CD14-positive monocyte (primary cell): ENCODE results near the gene EVL. TPM values are rescaled to one million over a fixed set of nuclear protein-coding genes. Genes with fewer than 3 reads are reported as not detected.

Source experiments
- DNase-seq, 3 donors: peaks; one replicate each; pipeline ENCODE4 v3.0.0-alpha.2; 2011 to 2022
- H2AFZ ChIP-seq: 2 replicates; pipeline ENCODE4 v1.6.0; 2012; ENCODE audit warnings: mild to moderate bottlenecking, low read depth, low read length, inconsistent platforms; ENCODE audit not compliant: insufficient read depth, poor library complexity, severe bottlenecking
- H3K27ac ChIP-seq, 2 donors: 1 replicate in 1 of 2; 2 replicates in 1 of 2; pipeline ENCODE4 v1.5.1; 2012 to 2013; ENCODE audit warnings: low read length in 2 of 2, control low read depth in 1 of 2, inconsistent platforms in 1 of 2, low read depth in 1 of 2, mild to moderate bottlenecking in 1 of 2
- H3K27me3 ChIP-seq, 2 donors: one replicate each; pipeline versions ENCODE4 v1.6.0 to v1.6.1; 2011 to 2013; ENCODE audit warnings: low read length in 2 of 2; ENCODE audit not compliant: control insufficient read depth in 2 of 2, insufficient read depth in 2 of 2
- H3K36me3 ChIP-seq, 2 donors: replicated peaks in 1 of 2; 1 replicate in 1 of 2; 2 replicates in 1 of 2; pipeline versions ENCODE4 v1.5.1 to v1.6.1; 2012 to 2013; ENCODE audit warnings: low read length in 2 of 2, control low read depth in 1 of 2, inconsistent platforms in 1 of 2, mild to moderate bottlenecking in 1 of 2; ENCODE audit not compliant: insufficient read depth in 2 of 2, control insufficient read depth in 1 of 2
- H3K4me1 ChIP-seq, 2 donors: 1 replicate in 1 of 2; 2 replicates in 1 of 2; pipeline versions ENCODE4 v1.5.1 to v1.6.1; 2012 to 2013; ENCODE audit warnings: low read length in 2 of 2, control low read depth in 1 of 2, inconsistent platforms in 1 of 2, mild to moderate bottlenecking in 1 of 2, moderate library complexity in 1 of 2; ENCODE audit not compliant: insufficient read depth in 2 of 2, control insufficient read depth in 1 of 2
- H3K4me2 ChIP-seq: replicated peaks from 2 replicates; pipeline ENCODE3; 2012; ENCODE audit warnings: low read length, moderate library complexity, mild to moderate bottlenecking; ENCODE audit not compliant: poor library complexity, severe bottlenecking; ENCODE audit errors: extremely low read depth
- H3K4me3 ChIP-seq, 3 experiments: fragments of 200-600 bp in 1 of 3; sonication (generic) in 1 of 3; replicated peaks in 1 of 3; 1 replicate in 2 of 3; 2 replicates in 1 of 3; pipeline ENCODE4 v1.5.1; 2011 to 2013; ENCODE audit warnings: low read length in 3 of 3, mild to moderate bottlenecking in 3 of 3, control low read depth in 2 of 3, low read depth in 2 of 3, inconsistent platforms in 1 of 3, moderate library complexity in 1 of 3
- H3K79me2 ChIP-seq: 2 replicates; pipeline ENCODE4 v1.6.0; 2012; ENCODE audit warnings: mild to moderate bottlenecking, control low read depth, inconsistent platforms, low read length, moderate library complexity; ENCODE audit not compliant: insufficient read depth
- H3K9ac ChIP-seq: 2 replicates; pipeline ENCODE4 v1.6.0; 2017; ENCODE audit warnings: low read length, mild to moderate bottlenecking; ENCODE audit not compliant: insufficient read depth, poor library complexity, severe bottlenecking
- H3K9me3 ChIP-seq, 2 donors: replicated peaks in 1 of 2; 1 replicate in 1 of 2; 2 replicates in 1 of 2; pipeline versions ENCODE4 v1.5.1 to v1.6.1; 2012 to 2013; ENCODE audit warnings: low read length in 2 of 2, control low read depth in 1 of 2; ENCODE audit not compliant: control insufficient read depth in 1 of 2, insufficient read depth in 1 of 2
- H4K20me1 ChIP-seq: 2 replicates; pipeline ENCODE4 v1.6.0; 2012; ENCODE audit warnings: mild to moderate bottlenecking, low read length, control low read depth, moderate library complexity; ENCODE audit not compliant: insufficient read depth
- H3K27ac Mint-ChIP-seq, 7 donors: one replicate each; pipeline ENCODE4 v1.8.0; 2020; ENCODE audit warnings: mild to moderate bottlenecking in 7 of 7, mixed read lengths in 7 of 7, moderate library complexity in 6 of 7, inconsistent platforms in 2 of 7
- H3K27me3 Mint-ChIP-seq, 3 donors: one replicate each; pipeline ENCODE4 v1.8.0; 2021 to 2022; ENCODE audit warnings: low read depth in 3 of 3, mild to moderate bottlenecking in 3 of 3, mixed read lengths in 3 of 3, moderate library complexity in 3 of 3, inconsistent platforms in 1 of 3
- H3K36me3 Mint-ChIP-seq, 2 donors: one replicate each; pipeline ENCODE4 v1.8.0; 2020; ENCODE audit warnings: mixed read lengths in 2 of 2, inconsistent platforms in 1 of 2, mild to moderate bottlenecking in 1 of 2
- H3K4me1 Mint-ChIP-seq: one replicate; pipeline ENCODE4 v1.8.0; 2020; ENCODE audit warnings: mild to moderate bottlenecking, mixed read lengths
- H3K4me3 Mint-ChIP-seq, 2 donors: one replicate each; pipeline ENCODE4 v1.8.0; 2020; ENCODE audit warnings: mild to moderate bottlenecking in 2 of 2, mixed read lengths in 2 of 2, moderate library complexity in 1 of 2
- H3K9me3 Mint-ChIP-seq, 7 donors: one replicate each; pipeline ENCODE4 v1.8.0; 2020 to 2022; ENCODE audit warnings: mixed read lengths in 7 of 7, mild to moderate bottlenecking in 6 of 7, moderate library complexity in 6 of 7, inconsistent platforms in 2 of 7
- CTCF ChIP-seq: fragments of 200-600 bp; IDR thresholded peaks from one replicate; pipeline ENCODE4 v1.8.0; 2022; ENCODE audit warnings: antibody characterized with exemption, mild to moderate bottlenecking
- WGBS: methylation state at CpG from one replicate; pipeline ENCODE4 v1.1.5; 2013; ENCODE audit warnings: missing lambda C conversion rate; ENCODE audit not compliant: insufficient coverage; 5-methylcytosine and 5-hydroxymethylcytosine counted together
- intact Hi-C, 2 donors: fragments of 100-400 bp; cut with micrococcal nuclease; formaldehyde crosslinking; loops; one replicate each; pipeline versions ENCODE4 v1.15.0 to v1.15.1; 2023
- polyA plus RNA-seq, 3 donors: library from polyadenylated mRNA; depleted of rRNA in 1 of 3; unstranded in 2 of 3; stranded (reverse) in 1 of 3; fragments of 300-500 nt in 2 of 3; fragments of >200 nt in 1 of 3; fragmentation: Illumina TruSeq in 2 of 3; gene quantifications; 1 replicate in 2 of 3; 2 replicates in 1 of 3; pipeline ENCODE4 v1.2.3, GENCODE V29; 2012 to 2021

Gene EVL
- polyA plus RNA-seq, 3 donors, result 3.2 to 131 (median 6.7) TPM

- Mint-ChIP-seq H3K9me3 (no peaks in the 10 kb centered on the region), H3K36me3 (no peaks in the 10 kb centered on the region), H3K4me1 (peaks cover 11% of the 10 kb centered on the region), H3K4me3 (no peak overlapping the region), H3K27me3 (peaks cover 0 to 2% (median 1%) of the 10 kb centered on the region in 3 donors), H3K27ac (no peak overlapping the region)
- Histone ChIP-seq H3K27me3 (no peaks in the 10 kb centered on the region), H3K4me1 (peaks cover 9 to 11% of the 10 kb centered on the region in 2 donors), H2AFZ (no peak overlapping the region), H3K9ac (no peak overlapping the region), H3K27ac (no peak overlapping the region), H3K9me3 (no peaks in the 10 kb centered on the region), H4K20me1 (no peaks in the 10 kb centered on the region), H3K4me3 (no peak overlapping the region), H3K4me2 (no peak overlapping the region), H3K79me2 (no peaks in the 10 kb centered on the region), H3K36me3 (no peaks in the 10 kb centered on the region)
- 81% methylated on average over 2 of the region's 4 CpGs for WGBS
- no peak for DNase-seq
- intact Hi-C loops, result no loop called here
- TF ChIP-seq CTCF, result no peak
Observed at GRCh38 chr14:100034468-100034867, 30.8 kb upstream of the EVL start.

- H3K79me2 ChIP-seq, result no peaks in the 10 kb centered on the region
- no peaks in the 10 kb centered on the region for H3K36me3 ChIP-seq
- no peak overlapping the region for H3K27ac Mint-ChIP-seq
- H3K4me3 Mint-ChIP-seq, result no peak overlapping the region
- peaks cover 9 to 11% of the 10 kb centered on the region in 2 donors for H3K4me1 ChIP-seq
- peaks cover 14% of the 10 kb centered on the region for H3K4me1 Mint-ChIP-seq
- no peak overlapping the region for H3K27ac ChIP-seq
- H4K20me1 ChIP-seq, result no peaks in the 10 kb centered on the region
- intact Hi-C loops, result no loop called here
- H2AFZ ChIP-seq, result no peak overlapping the region
- peaks cover 0 to 2% (median 0%) of the 10 kb centered on the region in 7 donors for H3K9me3 Mint-ChIP-seq
- H3K27me3 Mint-ChIP-seq, result peaks cover 0 to 2% (median 1%) of the 10 kb centered on the region in 3 donors
- no peak overlapping the region for H3K4me2 ChIP-seq
- no peaks in the 10 kb centered on the region for H3K27me3 ChIP-seq
- H3K36me3 Mint-ChIP-seq, result no peaks in the 10 kb centered on the region
- no peaks in the 10 kb centered on the region for H3K9me3 ChIP-seq
- no peak for TF ChIP-seq CTCF
- no peak overlapping the region for H3K4me3 ChIP-seq
- H3K9ac ChIP-seq, result no peak overlapping the region
- no peak for DNase-seq
Observed at GRCh38 chr14:100034961-100035500, 30.2 kb upstream of the EVL start.
